ENCODE data around the gene COX18. TPM values are rescaled to one million over a fixed set of nuclear protein-coding genes. Genes with fewer than 3 reads are reported as not detected.

The COX18 gene
- 14.6 and 15.3 TPM in 2 replicates for total RNA-seq (2014; rRNA removed; shearing (Covaris generic); ENCODE audit: low replicate concordance)

GRCh38 chr4:73069338-73070073, at the start of gene COX18:
Gene COX18 (minus strand): TSS chr4:73069716. CDS start chr4:73069649, 67 bp downstream.
- Histone ChIP-seq H3K9me3 (ENCODE audit: low read length) (no peaks in the 10 kb centered on the region), H3K4me3 (ENCODE audit: low read length) (peak within 1 kb of the TSS; percentile 84), H3K9me2 (replicated peaks; ENCODE audit: insufficient read depth, low read length) (no peaks in the 10 kb centered on the region), H3K4me1 (ENCODE audit: low read length) (peaks cover 40% of the 10 kb centered on the region), H3K27me3 (ENCODE audit: low read length) (no peaks in the 10 kb centered on the region), H3K36me3 (ENCODE audit: insufficient read depth, low read length) (peaks cover 27% of the 10 kb centered on the region), H4K20me1 (ENCODE audit: insufficient read depth, low read depth, low read length) (no peaks in the 10 kb centered on the region), H3K4me2 (ENCODE audit: low read depth, low read length, poor library complexity, severe bottlenecking) (peak within 1 kb of the TSS; percentile 95), H3K9ac (ENCODE audit: low read length) (peak within 1 kb of the TSS; percentile 95), H2AFZ (ENCODE audit: low read length) (peak within 1 kb of the TSS; percentile 62), H3K27ac (ENCODE audit: low read length) (peak within 1 kb of the TSS; percentile 89), H3K79me2 (ENCODE audit: low read length) (peaks cover 42% of the 10 kb centered on the region)
- peak; percentile 99 for DNase-seq

GRCh38 chr4:73109493-73109892, 40.0 kb upstream of the COX18 start:
- Histone ChIP-seq H3K9me2 (replicated peaks; ENCODE audit: insufficient read depth, low read length) (no peaks in the 10 kb centered on the region), H3K27me3 (ENCODE audit: low read length) (no peaks in the 10 kb centered on the region), H3K9me3 (ENCODE audit: low read length) (no peaks in the 10 kb centered on the region), H3K36me3 (ENCODE audit: insufficient read depth, low read length) (peaks cover 34% of the 10 kb centered on the region; the same call in 1 of the 2 replicates), H3K4me3 (ENCODE audit: low read length) (no peak overlapping the region), H3K4me2 (ENCODE audit: low read depth, low read length, poor library complexity, severe bottlenecking) (no peak overlapping the region), H2AFZ (ENCODE audit: low read length) (no peak overlapping the region), H3K27ac (ENCODE audit: low read length) (no peak overlapping the region), H3K4me1 (ENCODE audit: low read length) (no peaks in the 10 kb centered on the region), H3K9ac (ENCODE audit: low read length) (no peak overlapping the region), H3K79me2 (ENCODE audit: low read length) (peaks cover 12% of the 10 kb centered on the region; the same call in 1 of the 2 replicates), H4K20me1 (ENCODE audit: insufficient read depth, low read depth, low read length) (no peaks in the 10 kb centered on the region)
- DNase-seq: no peak

GRCh38 chr4:73104695-73105094, 35.2 kb upstream of the COX18 start:
- Histone ChIP-seq H3K4me3 (ENCODE audit: low read length) (no peak overlapping the region), H3K4me1 (ENCODE audit: low read length) (no peaks in the 10 kb centered on the region), H3K9me2 (replicated peaks; ENCODE audit: insufficient read depth, low read length) (no peaks in the 10 kb centered on the region), H3K79me2 (ENCODE audit: low read length) (peaks cover 12% of the 10 kb centered on the region), H3K27ac (ENCODE audit: low read length) (no peak overlapping the region), H3K4me2 (ENCODE audit: low read depth, low read length, poor library complexity, severe bottlenecking) (no peak overlapping the region), H3K36me3 (ENCODE audit: insufficient read depth, low read length) (peaks cover 41% of the 10 kb centered on the region; the same call in 1 of the 2 replicates), H3K9me3 (ENCODE audit: low read length) (no peaks in the 10 kb centered on the region), H3K9ac (ENCODE audit: low read length) (no peak overlapping the region), H3K27me3 (ENCODE audit: low read length) (no peaks in the 10 kb centered on the region), H2AFZ (ENCODE audit: low read length) (no peak overlapping the region), H4K20me1 (ENCODE audit: insufficient read depth, low read depth, low read length) (no peaks in the 10 kb centered on the region)
- DNase-seq: no peak

- Histone ChIP-seq H2AFZ (ENCODE audit: low read length) (no peak overlapping the region), H3K27ac (ENCODE audit: low read length) (no peak overlapping the region), H3K4me3 (ENCODE audit: low read length) (no peak overlapping the region), H3K4me2 (ENCODE audit: low read depth, low read length, poor library complexity, severe bottlenecking) (no peak overlapping the region), H4K20me1 (ENCODE audit: insufficient read depth, low read depth, low read length) (no peaks in the 10 kb centered on the region), H3K4me1 (ENCODE audit: low read length) (no peaks in the 10 kb centered on the region), H3K27me3 (ENCODE audit: low read length) (no peaks in the 10 kb centered on the region), H3K36me3 (ENCODE audit: insufficient read depth, low read length) (peaks cover 37% of the 10 kb centered on the region; the same call in 1 of the 2 replicates), H3K9me3 (ENCODE audit: low read length) (no peaks in the 10 kb centered on the region), H3K9ac (ENCODE audit: low read length) (no peak overlapping the region), H3K79me2 (ENCODE audit: low read length) (peaks cover 12% of the 10 kb centered on the region), H3K9me2 (replicated peaks; ENCODE audit: insufficient read depth, low read length) (no peaks in the 10 kb centered on the region)
- no peak for DNase-seq
Observed at GRCh38 chr4:73103799-73104503, 34.4 kb upstream of the COX18 start.

- Histone ChIP-seq H3K27ac (ENCODE audit: low read length) (no peak overlapping the region), H3K79me2 (ENCODE audit: low read length) (peaks cover 26% of the 10 kb centered on the region), H3K4me2 (ENCODE audit: low read depth, low read length, poor library complexity, severe bottlenecking) (no peak overlapping the region), H4K20me1 (ENCODE audit: insufficient read depth, low read depth, low read length) (no peaks in the 10 kb centered on the region), H3K4me3 (ENCODE audit: low read length) (no peak overlapping the region), H3K4me1 (ENCODE audit: low read length) (no peaks in the 10 kb centered on the region), H3K9me3 (ENCODE audit: low read length) (no peaks in the 10 kb centered on the region), H3K36me3 (ENCODE audit: insufficient read depth, low read length) (peaks cover 49% of the 10 kb centered on the region; the same call in 1 of the 2 replicates), H3K9me2 (replicated peaks; ENCODE audit: insufficient read depth, low read length) (no peaks in the 10 kb centered on the region), H3K27me3 (ENCODE audit: low read length) (no peaks in the 10 kb centered on the region), H3K9ac (ENCODE audit: low read length) (no peak overlapping the region), H2AFZ (ENCODE audit: low read length) (no peak overlapping the region)
- DNase-seq: no peak
Observed at GRCh38 chr4:73099143-73099542, 29.6 kb upstream of the COX18 start.

- H3K4me3 ChIP-seq (ENCODE audit: low read length): no peak overlapping the region
- peaks cover 21% of the 10 kb centered on the region for H3K79me2 ChIP-seq (ENCODE audit: low read length)
- H3K9me2 ChIP-seq (replicated peaks; ENCODE audit: insufficient read depth, low read length): no peaks in the 10 kb centered on the region
- no peak overlapping the region for H3K27ac ChIP-seq (ENCODE audit: low read length)
- no peak overlapping the region for H3K4me2 ChIP-seq (ENCODE audit: low read depth, low read length, poor library complexity, severe bottlenecking)
- H3K4me1 ChIP-seq (ENCODE audit: low read length): no peaks in the 10 kb centered on the region
- no peak for DNase-seq
- H4K20me1 ChIP-seq (ENCODE audit: insufficient read depth, low read depth, low read length): no peaks in the 10 kb centered on the region
- no peak overlapping the region for H2AFZ ChIP-seq (ENCODE audit: low read length)
- peaks cover 50% of the 10 kb centered on the region; the same call in 1 of the 2 replicates for H3K36me3 ChIP-seq (ENCODE audit: insufficient read depth, low read length)
- no peaks in the 10 kb centered on the region for H3K27me3 ChIP-seq (ENCODE audit: low read length)
- no peaks in the 10 kb centered on the region for H3K9me3 ChIP-seq (ENCODE audit: low read length)
- H3K9ac ChIP-seq (ENCODE audit: low read length): no peak overlapping the region
Observed at GRCh38 chr4:73098713-73099112, 29.2 kb upstream of the COX18 start.

- Histone ChIP-seq H4K20me1 (ENCODE audit: insufficient read depth, low read depth, low read length) (no peaks in the 10 kb centered on the region), H3K9me3 (ENCODE audit: low read length) (no peaks in the 10 kb centered on the region), H3K27ac (ENCODE audit: low read length) (no peak overlapping the region), H3K79me2 (ENCODE audit: low read length) (peaks cover 22% of the 10 kb centered on the region), H3K4me2 (ENCODE audit: low read depth, low read length, poor library complexity, severe bottlenecking) (no peak overlapping the region), H3K9me2 (replicated peaks; ENCODE audit: insufficient read depth, low read length) (no peaks in the 10 kb centered on the region), H3K9ac (ENCODE audit: low read length) (no peak overlapping the region), H3K4me3 (ENCODE audit: low read length) (no peak overlapping the region), H3K36me3 (ENCODE audit: insufficient read depth, low read length) (peaks cover 48% of the 10 kb centered on the region; the same call in 1 of the 2 replicates), H3K27me3 (ENCODE audit: low read length) (no peaks in the 10 kb centered on the region), H2AFZ (ENCODE audit: low read length) (no peak overlapping the region), H3K4me1 (ENCODE audit: low read length) (no peaks in the 10 kb centered on the region)
- DNase-seq: no peak
Observed at GRCh38 chr4:73098016-73098415, 28.5 kb upstream of the COX18 start.

- peaks cover 50% of the 10 kb centered on the region for H3K36me3 ChIP-seq (ENCODE audit: insufficient read depth, low read length)
- H3K4me3 ChIP-seq (ENCODE audit: low read length): no peak overlapping the region
Observed at GRCh38 chr4:73092868-73093267, 23.4 kb upstream of the COX18 start.

More at GRCh38 chr4:73092868-73093267, 23.4 kb upstream of the COX18 start:
- Histone ChIP-seq H3K4me2 (ENCODE audit: low read depth, low read length, poor library complexity, severe bottlenecking) (no peak overlapping the region), H3K9me3 (ENCODE audit: low read length) (no peaks in the 10 kb centered on the region), H4K20me1 (ENCODE audit: insufficient read depth, low read depth, low read length) (no peaks in the 10 kb centered on the region), H3K4me1 (ENCODE audit: low read length) (no peaks in the 10 kb centered on the region), H3K27me3 (ENCODE audit: low read length) (no peaks in the 10 kb centered on the region), H3K9me2 (replicated peaks; ENCODE audit: insufficient read depth, low read length) (no peaks in the 10 kb centered on the region), H3K9ac (ENCODE audit: low read length) (no peak overlapping the region), H3K27ac (ENCODE audit: low read length) (no peak overlapping the region), H3K79me2 (ENCODE audit: low read length) (peaks cover 56% of the 10 kb centered on the region), H2AFZ (ENCODE audit: low read length) (no peak overlapping the region)
- no peak for DNase-seq
